ENCODE measurements around the gene ZNF761.

Gene ZNF761

DNA sequence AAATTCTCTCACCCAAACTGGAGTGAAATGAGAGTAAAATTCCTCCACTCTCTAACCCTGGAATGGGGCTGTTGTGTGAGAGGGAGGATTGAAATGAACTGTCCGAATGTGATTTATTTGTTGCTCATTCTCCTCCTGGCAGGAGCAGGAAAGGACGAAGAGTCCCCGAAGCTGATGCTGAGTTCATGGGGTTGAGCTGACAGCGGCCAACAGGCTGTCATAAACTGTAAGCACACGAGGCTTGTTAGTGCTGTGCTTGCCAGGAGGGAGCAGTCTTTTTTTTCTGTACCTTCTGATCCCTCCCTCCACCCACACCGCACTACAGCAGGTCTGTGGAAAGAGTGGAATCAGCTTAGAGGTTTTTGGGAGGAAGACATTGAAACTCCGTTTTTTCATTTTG, 73.1 kb downstream of the ZNF761 start:
- no peaks in the 10 kb centered on the region for H3K36me3 ChIP-seq
- peaks cover 3% of the 10 kb centered on the region for H3K27me3 ChIP-seq (ENCODE audit: insufficient read depth, low read depth, severe bottlenecking)
- no peak for DNase-seq
- H3K4me3 ChIP-seq (ENCODE audit: low read depth, low read length): no peak overlapping the region
- H3K9me3 ChIP-seq (ENCODE audit: severe bottlenecking): no peaks in the 10 kb centered on the region
- TF ChIP-seq, protein P1, sequence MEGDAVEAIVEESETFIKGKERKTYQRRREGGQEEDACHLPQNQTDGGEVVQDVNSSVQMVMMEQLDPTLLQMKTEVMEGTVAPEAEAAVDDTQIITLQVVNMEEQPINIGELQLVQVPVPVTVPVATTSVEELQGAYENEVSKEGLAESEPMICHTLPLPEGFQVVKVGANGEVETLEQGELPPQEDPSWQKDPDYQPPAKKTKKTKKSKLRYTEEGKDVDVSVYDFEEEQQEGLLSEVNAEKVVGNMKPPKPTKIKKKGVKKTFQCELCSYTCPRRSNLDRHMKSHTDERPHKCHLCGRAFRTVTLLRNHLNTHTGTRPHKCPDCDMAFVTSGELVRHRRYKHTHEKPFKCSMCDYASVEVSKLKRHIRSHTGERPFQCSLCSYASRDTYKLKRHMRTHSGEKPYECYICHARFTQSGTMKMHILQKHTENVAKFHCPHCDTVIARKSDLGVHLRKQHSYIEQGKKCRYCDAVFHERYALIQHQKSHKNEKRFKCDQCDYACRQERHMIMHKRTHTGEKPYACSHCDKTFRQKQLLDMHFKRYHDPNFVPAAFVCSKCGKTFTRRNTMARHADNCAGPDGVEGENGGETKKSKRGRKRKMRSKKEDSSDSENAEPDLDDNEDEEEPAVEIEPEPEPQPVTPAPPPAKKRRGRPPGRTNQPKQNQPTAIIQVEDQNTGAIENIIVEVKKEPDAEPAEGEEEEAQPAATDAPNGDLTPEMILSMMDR (IDR thresholded peaks at IDR 0.05; ENCODE audit: low read depth, low read length): no peak
- H3K27ac ChIP-seq: no peak overlapping the region

DNA sequence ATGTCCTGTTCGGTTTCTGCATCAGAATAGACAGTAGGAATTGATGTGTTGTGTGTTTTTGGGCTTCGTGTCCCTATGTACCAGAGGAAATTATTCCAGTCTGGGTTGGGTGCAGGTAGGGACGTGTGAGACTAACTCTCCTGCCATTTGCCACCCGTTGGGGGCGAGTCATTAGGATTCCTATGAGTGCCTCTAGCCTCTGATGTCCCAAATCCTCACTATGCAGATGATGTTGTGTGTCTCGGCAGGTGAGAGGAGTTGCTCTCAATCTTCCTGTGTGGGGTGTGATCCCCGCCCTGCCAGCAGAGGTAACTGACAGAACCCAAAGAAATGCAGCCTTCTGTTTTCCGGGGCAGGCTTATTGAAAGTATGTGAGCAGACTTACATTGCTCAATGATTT, 74.9 kb downstream of the ZNF761 start:
- Histone ChIP-seq H3K27me3 (ENCODE audit: insufficient read depth, low read depth, severe bottlenecking) (peaks cover 3% of the 10 kb centered on the region), H3K4me3 (ENCODE audit: low read depth, low read length) (no peak overlapping the region), H3K36me3 (no peaks in the 10 kb centered on the region), H3K9me3 (ENCODE audit: severe bottlenecking) (no peaks in the 10 kb centered on the region), H3K27ac (no peak overlapping the region)
- DNase-seq: no peak
- TF ChIP-seq, protein P1 (IDR thresholded peaks at IDR 0.05; ENCODE audit: low read depth, low read length): no peak

Data from WERI-Rb-1 (cell line).